Limb (tissue), 2 donors: ENCODE measurements around the gene ETFB.

Source experiments
- DNase-seq, 2 donors: peaks; one replicate each; pipeline ENCODE4 v3.0.0-alpha.2; 2016; ENCODE audit errors: extremely low spot score in 2 of 2

ETFB gene

GRCh38 chr19:51295382-51296126 lies 70.6 kb downstream of the ETFB start:
- DNase-seq = no peak
